Pancreas (tissue), 10 donors: ENCODE results near the gene DGKI. TPM values are rescaled to one million over a fixed set of nuclear protein-coding genes. Genes with fewer than 3 reads are reported as not detected.

Experiments used
- ATAC-seq, 4 donors: fragments of 200-7000 bp; cut with Tn5 transposase; one replicate each; pipeline versions ENCODE4 v1.8.0 to v1.9.1; 2020; ENCODE audit warnings: mild to moderate bottlenecking in 4 of 4, moderate library complexity in 4 of 4
- DNase-seq, 6 donors: peaks; one replicate each; pipeline ENCODE4 v3.0.0-alpha.2; 2020
- FAIRE-seq: peaks from 2 replicates; lab custom pipeline; 2012; peaks lifted over from hg19 to GRCh38; lab: Jason Lieb, UNC
- H3K27ac ChIP-seq, 4 donors: fragments of 200-600 bp; sonication (generic); 1 replicate in 3 of 4; 2 replicates in 1 of 4; pipeline versions ENCODE4 v1.5.0 to v1.8.0; 2020
- H3K27me3 ChIP-seq, 4 donors: fragments of 200-600 bp; one replicate each; pipeline ENCODE4 v1.8.0; 2021
- H3K36me3 ChIP-seq, 3 donors: fragments of 200-600 bp; sonication (generic) in 1 of 3; one replicate each; pipeline versions ENCODE4 v1.5.0 to v1.8.0; 2020 to 2021
- H3K4me1 ChIP-seq, 3 donors: fragments of 200-600 bp; one replicate each; pipeline ENCODE4 v1.8.0; 2021
- H3K4me3 ChIP-seq, 4 donors: fragments of 200-600 bp; sonication (generic) in 2 of 4; one replicate each; pipeline versions ENCODE4 v1.5.0 to v1.8.0; 2020 to 2021
- H3K9me3 ChIP-seq, 4 donors: fragments of 200-600 bp; one replicate each; pipeline ENCODE4 v1.8.0; 2021
- CTCF ChIP-seq, 4 donors: fragments of 200-600 bp; sonication (generic) in 3 of 4; IDR thresholded peaks; one replicate each; pipeline versions ENCODE4 v1.5.0 to v1.8.0; 2021; ENCODE audit warnings: antibody characterized with exemption in 4 of 4
- WGBS, 2 donors: extraction: QIAGEN DNeasy Blood & Tissue Kit; methylation state at CpG; one replicate each; pipeline ENCODE4 v1.1.7; 2013; 5-methylcytosine and 5-hydroxymethylcytosine counted together
- intact Hi-C, 3 donors: fragments of 100-400 bp; cut with DNase I; formaldehyde crosslinking; loops; one replicate each; pipeline versions ENCODE4 v1.11.1 to v1.14.2; 2022
- polyA plus RNA-seq, 2 donors: library from polyadenylated mRNA; stranded (reverse); fragments of 200-250 nt; gene quantifications; one replicate each; pipeline ENCODE4 v1.2.3, GENCODE V29; 2013
- total RNA-seq, 6 donors: library from RNA; stranded (reverse); fragmentation: NEBNext Ultra II Directional in 4 of 6; extraction: Animal tissue kit (Norgen Biotek cat#: 25700) in 4 of 6; gene quantifications; one replicate each; pipeline versions ENCODE4 v1.2.1 to v1.2.4, GENCODE V29; 2021 to 2023
- donor health status: healthy with polysubstance abuse.
- donor health status: DM: no; HTN: no; CAD: no; lungs with moderate emphysema.
- donor health status: DM: no; HTN: no; CAD: no.
- donor health status: control.
- donor health status: control.
- donor health status: Bipolar disorder and iron deficiency.
- donor health status: DM: yes; HTN: yes; CAD: no.
- donor health status: DM: no; HTN: no; CAD: no.
- donor health status: DM: no; HTN: no; CAD: no.
- donor health status: DM: yes; HTN: yes; CAD: no.

Gene DGKI
- total and polyA plus RNA-seq, 8 donors, result 0.04 to 0.81 (median 0.15) TPM

- no peak overlapping the region for H3K27ac ChIP-seq
Measured at GRCh38 chr7:137342828-137343261, 503.9 kb downstream of the DGKI start.

GRCh38 chr7:137342265-137342664 is 504.5 kb downstream of the DGKI start:
- H3K27ac ChIP-seq, result no peak overlapping the region
- no peaks in the 10 kb centered on the region for H3K36me3 ChIP-seq
- intact Hi-C loops, result no loop called here
- FAIRE-seq (no peak), ATAC-seq (no peak), DNase-seq (no peak)
- no peak for TF ChIP-seq CTCF (IDR thresholded peaks at IDR 0.05)
- WGBS, 2 donors, result 58 to 81% methylated on average over 3 of the region's 3 CpGs
- no peaks in the 10 kb centered on the region for H3K9me3 ChIP-seq
- H3K27me3 ChIP-seq, result no peaks in the 10 kb centered on the region
- no peaks in the 10 kb centered on the region for H3K4me1 ChIP-seq
- H3K4me3 ChIP-seq, result no peak overlapping the region

More at GRCh38 chr7:137342828-137343261, 503.9 kb downstream of the DGKI start:
- Histone ChIP-seq H3K27me3 (no peaks in the 10 kb centered on the region), H3K4me3 (peak overlapping the region in 2 of 4 donors; percentile 2 to 19), H3K9me3 (no peaks in the 10 kb centered on the region), H3K4me1 (no peaks in the 10 kb centered on the region), H3K36me3 (no peaks in the 10 kb centered on the region)
- TF ChIP-seq CTCF (IDR thresholded peaks at IDR 0.05), result no peak
- intact Hi-C loops, result no loop called here
- WGBS, 2 donors, result 13% methylated on average over 5 of the region's 5 CpGs
- FAIRE-seq (no peak), DNase-seq (no peak), ATAC-seq (no peak)

DNA sequence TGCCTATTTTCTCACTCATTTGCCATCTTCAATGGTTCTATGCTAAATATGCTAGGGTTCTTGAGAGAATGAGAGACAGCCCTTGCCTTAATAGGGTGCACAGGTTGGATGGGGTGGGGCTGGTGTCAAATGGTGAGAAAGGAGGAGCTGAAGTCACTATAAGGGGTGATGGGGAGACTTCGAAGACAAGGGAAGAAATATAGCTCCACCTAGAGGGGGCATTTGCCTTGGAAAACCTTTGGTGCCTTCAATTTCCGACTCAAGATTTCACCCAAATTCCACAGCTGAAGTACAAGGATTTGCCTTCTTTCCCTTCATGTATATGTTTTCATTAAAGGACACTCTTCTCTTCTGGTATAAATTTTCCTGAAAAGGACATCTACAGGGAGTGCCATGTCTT is 508.9 kb downstream of the DGKI start:
- no peak for FAIRE-seq
- intact Hi-C loops, result no loop called here
- H3K36me3 ChIP-seq, result no peaks in the 10 kb centered on the region
- WGBS, 2 donors, result 37 to 39% methylated on average over 2 of the region's 2 CpGs
- no peak for TF ChIP-seq CTCF (IDR thresholded peaks at IDR 0.05)
- no peaks in the 10 kb centered on the region for H3K9me3 ChIP-seq
- H3K27ac ChIP-seq, result no peak overlapping the region
- no peak for ATAC-seq
- H3K4me1 ChIP-seq, result no peaks in the 10 kb centered on the region
- H3K27me3 ChIP-seq, result no peaks in the 10 kb centered on the region
- no peak overlapping the region for H3K4me3 ChIP-seq
- DNase-seq, result no peak

DNA sequence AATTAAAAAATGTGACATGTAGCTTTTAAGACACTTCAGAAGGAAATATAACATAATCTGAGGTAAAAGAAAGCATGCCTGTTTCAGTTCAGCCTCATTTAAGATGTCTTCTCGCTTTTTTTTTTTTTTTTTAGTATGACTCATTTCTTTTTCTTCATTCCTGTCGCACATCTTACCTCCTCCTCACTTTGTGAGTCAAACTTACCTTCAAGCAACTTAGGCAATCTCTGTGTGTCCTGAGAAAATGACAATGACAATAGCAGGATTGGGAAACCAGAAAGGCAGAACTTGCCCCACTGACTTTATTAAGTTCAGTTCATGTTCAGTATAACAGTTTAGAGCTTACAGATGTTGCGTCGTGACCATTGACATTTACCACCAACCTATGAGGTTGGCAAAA is 511.0 kb downstream of the DGKI start:
- WGBS, 2 donors, result 78 to 84% methylated on average over 4 of the region's 4 CpGs
- FAIRE-seq, result no peak
- Histone ChIP-seq H3K4me3 (no peak overlapping the region), H3K27ac (no peak overlapping the region), H3K9me3 (no peaks in the 10 kb centered on the region), H3K36me3 (no peaks in the 10 kb centered on the region), H3K27me3 (no peaks in the 10 kb centered on the region), H3K4me1 (no peaks in the 10 kb centered on the region)
- DNase-seq, result no peak
- no peak for TF ChIP-seq CTCF (IDR thresholded peaks at IDR 0.05)
- ATAC-seq, result no peak
- intact Hi-C loops, result no loop called here

DNA sequence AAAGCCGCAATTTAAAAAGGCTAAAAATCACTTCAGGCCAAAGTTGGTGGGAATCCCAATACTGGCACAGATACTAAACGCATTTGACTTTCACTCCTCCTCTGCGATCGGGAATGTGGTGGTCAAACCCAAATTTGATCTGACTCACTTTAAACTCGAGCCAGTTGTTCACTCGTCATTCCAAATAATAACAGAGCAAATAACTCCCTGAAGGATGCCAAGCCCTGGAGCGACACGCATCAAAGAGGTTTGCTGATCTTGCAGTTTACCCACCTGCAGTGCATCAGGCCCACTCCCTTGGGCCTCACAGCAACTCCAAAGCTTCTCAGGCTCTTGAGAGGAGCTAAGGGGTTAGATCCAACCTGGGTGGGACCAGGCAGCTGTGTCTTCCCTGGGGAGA is 515.4 kb downstream of the DGKI start:
- no peaks in the 10 kb centered on the region for H3K4me1 ChIP-seq
- intact Hi-C loops, result no loop called here
- 56 to 58% methylated on average over 8 of the region's 8 CpGs for WGBS, 2 donors
- no peak for DNase-seq
- H3K4me3 ChIP-seq, result no peak overlapping the region
- ATAC-seq, result no peak
- no peaks in the 10 kb centered on the region for H3K36me3 ChIP-seq
- no peaks in the 10 kb centered on the region for H3K9me3 ChIP-seq
- TF ChIP-seq CTCF (IDR thresholded peaks at IDR 0.05), result no peak
- H3K27me3 ChIP-seq, result no peaks in the 10 kb centered on the region
- FAIRE-seq, result no peak
- H3K27ac ChIP-seq, result no peak overlapping the region

Other genes with a start within 250 kb of the DGKI start
- 10 to 100 TPM; 21.3 to 38.4 (median 32.3) TPM for gene CREB3L2, start 155.1 kb upstream of the DGKI start, total RNA-seq
- gene CREB3L2, start 155.1 kb upstream of the DGKI start, polyA plus RNA-seq, result 10 to 100 TPM in 1 of 2 donors, 1 to 10 TPM in 1; 6.6 to 10.4 TPM
- under 1 TPM in 1 of 6 donors, not detected in 5; 0.28 TPM for gene AKR1D1, start 229.5 kb upstream of the DGKI start, total RNA-seq
- under 1 TPM in 1 of 2 donors, not detected in 1; 0.02 TPM for gene AKR1D1, start 229.5 kb upstream of the DGKI start, polyA plus RNA-seq